BJ (cell line): ENCODE measurements around the gene SLC16A8. TPM values are rescaled to one million over a fixed set of nuclear protein-coding genes. Genes with fewer than 3 reads are reported as not detected.
A peak's percentile ranks its signal among the peaks of the same experiment; 100 is the strongest.

Source experiments
- CTCF ChIA-PET: fragments of 350-600 bp; formaldehyde crosslinking; extraction: SDS; loops from one replicate; lab custom pipeline; 2021; ENCODE audit warnings: antibody characterized with exemption, inconsistent platforms; lab: Yijun Ruan, JAX
- POLR2A ChIA-PET: fragments of 300-600 bp; sonication (Branson Sonifier 250); formaldehyde crosslinking; extraction: SDS; loops from one replicate; lab custom pipeline; 2021; ENCODE audit warnings: antibody characterized with exemption; lab: Charles Lee
- DNase-seq: peaks from one replicate; pipeline ENCODE4 v3.0.0-alpha.2; 2011; ENCODE audit warnings: low read depth
- H3K27me3 ChIP-seq: 2 replicates; pipeline ENCODE4 v1.6.0; 2011; ENCODE audit warnings: low read length; ENCODE audit not compliant: control insufficient read depth, insufficient read depth
- H3K36me3 ChIP-seq: 2 replicates; pipeline ENCODE4 v1.5.1; 2011; ENCODE audit warnings: low read length; ENCODE audit not compliant: control insufficient read depth, insufficient read depth
- H3K4me3 ChIP-seq: 2 replicates; pipeline ENCODE4 v1.5.1; 2011; ENCODE audit warnings: low read depth, mild to moderate bottlenecking, control low read depth, low read length
- CTCF ChIP-seq: IDR thresholded peaks from 2 replicates; pipeline ENCODE4 v1.5.1; 2011; ENCODE audit warnings: low read depth, mild to moderate bottlenecking, control low read depth, inconsistent platforms, low read length, moderate library complexity; ENCODE audit not compliant: insufficient read depth
- polyA plus RNA-seq: library from polyadenylated mRNA; depleted of rRNA; stranded (reverse); fragments of >200 nt; gene quantifications from 2 replicates; pipeline ENCODE4 v1.2.3, GENCODE V29; 2011

Gene SLC16A8
- polyA plus RNA-seq, 1 experiment = 0.10 TPM

GRCh38 chr22:38085056-38085455 lies 1.1 kb upstream of the SLC16A8 start:
- ChIA-PET POLR2A (no interaction called here), CTCF (interaction anchor here (1.1 to 1.3 kb wide), 3 partner anchors 13 to 16 kb away, joined by 3 to 8 read pairs (median 4); no protein-coding TSS in a partner anchor)
- Histone ChIP-seq H3K4me3 (no peak overlapping the region), H3K36me3 (no peaks in the 10 kb centered on the region), H3K27me3 (peaks cover 3% of the 10 kb centered on the region; the same call in 1 of the 2 replicates)
- DNase-seq = no peak
- TF ChIP-seq CTCF = no peak

GRCh38 chr22:38082986-38083710 lies 836 bp downstream of the SLC16A8 start:
- POLR2A ChIA-PET = no interaction called here
- no peak for TF ChIP-seq CTCF
- DNase-seq = no peak
- CTCF ChIA-PET = interaction anchor here (2.0 kb wide), 1 partner anchor 15 kb away, joined by 6 read pairs; no protein-coding TSS in a partner anchor
- Histone ChIP-seq H3K4me3 (no peak overlapping the region), H3K36me3 (no peaks in the 10 kb centered on the region), H3K27me3 (peaks cover 3% of the 10 kb centered on the region; the same call in 1 of the 2 replicates)

GRCh38 chr22:38081941-38082828 lies 1.8 kb downstream of the SLC16A8 start:
- ChIA-PET CTCF (interaction anchor here (2.0 kb wide), 1 partner anchor 16 kb away, joined by 6 read pairs; no protein-coding TSS in a partner anchor), POLR2A (no interaction called here)
- H3K4me3 ChIP-seq = no peak overlapping the region; the same call in 1 of the 2 replicates
- peaks cover 3% of the 10 kb centered on the region; the same call in 1 of the 2 replicates for H3K27me3 ChIP-seq
- DNase-seq = no peak
- TF ChIP-seq CTCF = no peak
- no peaks in the 10 kb centered on the region for H3K36me3 ChIP-seq

GRCh38 chr22:38081636-38081940 lies 2.4 kb downstream of the SLC16A8 start:
- ChIA-PET POLR2A (no interaction called here), CTCF (no interaction called here)
- TF ChIP-seq CTCF = no peak
- DNase-seq = no peak
- Histone ChIP-seq H3K4me3 (peak overlapping the region; percentile 13), H3K27me3 (peaks cover 3% of the 10 kb centered on the region; the same call in 1 of the 2 replicates), H3K36me3 (no peaks in the 10 kb centered on the region)
